Ramos (cell line): ENCODE measurements around the gene TRPM2.

Experiments
- in situ Hi-C: fragments of 300-500 bp; cut with MboI; formaldehyde crosslinking; loops from one replicate; pipeline ENCODE4 v1.14.3; 2022; ENCODE audit warnings: low sequenced_read_pairs; ENCODE audit not compliant: unreplicated experiment

TRPM2 gene

DNA sequence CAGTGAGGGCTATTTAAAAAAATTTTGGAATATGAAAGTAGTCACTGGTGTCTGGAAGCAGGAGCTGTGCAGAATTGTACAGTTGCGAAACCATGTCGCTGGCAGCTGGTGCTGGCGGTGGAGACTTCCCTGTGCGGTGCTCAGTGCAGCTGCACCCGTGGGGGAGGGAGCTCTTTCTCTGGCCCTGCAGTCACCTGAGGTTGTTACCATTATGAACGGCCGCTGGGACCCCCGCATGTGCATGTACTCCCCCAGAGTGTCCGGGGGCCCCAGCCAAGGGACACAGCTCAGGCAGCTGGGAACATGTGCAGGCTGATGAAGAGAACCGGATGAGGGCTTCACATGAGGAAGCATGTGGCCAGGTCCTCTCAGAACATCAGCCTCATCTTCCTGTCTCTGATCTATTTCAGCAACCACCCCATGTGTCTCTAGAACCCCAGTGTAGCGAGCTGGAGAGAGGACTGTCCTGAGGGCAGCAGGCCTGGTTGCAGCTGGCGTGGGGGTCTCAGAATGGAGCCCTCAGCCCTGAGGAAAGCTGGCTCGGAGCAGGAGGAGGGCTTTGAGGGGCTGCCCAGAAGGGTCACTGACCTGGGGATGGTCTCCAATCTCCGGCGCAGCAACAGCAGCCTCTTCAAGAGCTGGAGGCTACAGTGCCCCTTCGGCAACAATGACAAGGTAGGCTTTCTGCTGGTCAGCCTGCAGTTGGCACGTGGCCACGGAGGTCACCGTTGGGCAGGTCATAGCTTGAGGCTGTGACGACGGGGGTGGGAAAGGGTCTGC is at the start of gene TRPM2:
TRPM2 (plus strand) TSS at position 431 of the 780 bp plus-strand sequence; CDS start at position 511, 80 bp downstream.
- in situ Hi-C loops, result no loop called here

DNA sequence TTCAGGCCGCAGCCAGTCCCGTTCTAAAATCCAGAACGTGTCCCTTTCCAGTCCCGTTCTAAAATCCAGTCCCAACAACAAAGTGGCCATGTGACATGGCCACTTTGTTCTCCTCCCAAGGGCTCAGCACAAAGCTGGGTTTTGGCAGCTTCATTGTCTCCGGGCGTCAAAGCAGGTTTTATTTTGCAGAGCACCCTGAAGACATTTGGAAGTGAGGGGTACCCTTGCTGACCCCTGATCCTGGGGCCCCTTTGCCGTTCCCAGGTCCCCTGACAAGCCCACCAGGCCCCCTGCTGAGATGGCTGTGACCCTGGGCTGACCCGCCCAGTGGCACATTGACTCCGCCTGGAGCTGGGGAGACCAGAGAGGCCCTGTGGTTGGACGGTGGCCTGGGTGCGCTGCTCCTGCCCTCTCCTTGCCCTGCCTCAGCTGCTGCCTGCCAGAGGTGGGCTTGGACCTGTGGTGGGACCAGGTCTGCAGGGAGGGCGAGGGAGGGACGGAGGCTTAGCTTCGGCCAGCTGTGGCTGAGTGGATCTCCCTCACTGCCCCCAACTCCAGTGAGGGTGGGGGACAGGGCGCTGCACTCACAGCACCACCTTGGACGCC is 49.3 kb upstream of the TRPM2 start:
- in situ Hi-C loops, result loop anchor here (10.0 kb wide), 1 partner anchor 289 kb away; the partner anchor contains the start of gene TRAPPC10

DNA sequence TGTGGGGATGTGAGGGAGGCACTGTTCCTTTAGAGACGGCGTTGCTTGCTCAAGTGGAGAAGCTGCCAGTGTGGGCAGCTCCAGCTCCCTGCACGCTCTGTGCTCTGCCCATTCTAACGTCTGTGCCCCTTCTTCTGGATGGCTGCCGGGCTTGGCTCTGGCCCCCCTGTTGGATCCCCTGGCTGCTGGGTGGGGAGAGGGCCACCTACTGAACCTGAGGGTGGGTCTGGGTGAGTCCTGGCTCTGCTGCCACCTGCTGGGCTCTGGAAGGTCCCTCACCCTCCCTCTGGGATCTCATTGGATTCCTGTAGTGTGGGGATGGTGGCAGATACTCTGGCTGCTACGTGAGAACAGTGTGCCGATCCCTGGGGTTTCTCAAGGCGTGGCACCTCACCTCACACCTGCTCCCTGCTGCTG is 48.5 kb upstream of the TRPM2 start:
- in situ Hi-C loops, result loop anchor here (10.0 kb wide), 1 partner anchor 290 kb away; the partner anchor contains the start of gene TRAPPC10

DNA sequence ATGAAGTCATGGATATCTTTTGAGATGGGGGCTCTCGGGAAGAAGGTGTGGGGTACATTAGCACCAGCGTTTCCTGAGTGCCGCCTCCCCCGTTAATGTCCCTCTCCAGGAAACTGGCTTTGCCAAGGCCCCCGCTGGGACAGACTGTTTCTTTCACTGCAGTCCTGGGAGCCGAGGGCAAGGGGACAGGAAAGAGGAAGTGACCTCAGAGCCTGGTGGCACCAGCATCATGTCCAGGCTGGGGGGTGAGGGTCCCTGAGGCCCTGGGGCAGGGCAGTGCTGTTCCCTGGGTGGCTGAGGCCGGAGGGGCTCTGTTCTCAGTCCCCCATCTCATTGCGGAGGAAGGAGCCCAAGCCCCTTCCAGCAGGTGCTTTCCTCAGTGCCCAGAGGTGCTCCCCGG is 47.7 kb upstream of the TRPM2 start:
- in situ Hi-C loops, result loop anchor here (10.0 kb wide), 1 partner anchor 291 kb away; the partner anchor contains the start of gene TRAPPC10

DNA sequence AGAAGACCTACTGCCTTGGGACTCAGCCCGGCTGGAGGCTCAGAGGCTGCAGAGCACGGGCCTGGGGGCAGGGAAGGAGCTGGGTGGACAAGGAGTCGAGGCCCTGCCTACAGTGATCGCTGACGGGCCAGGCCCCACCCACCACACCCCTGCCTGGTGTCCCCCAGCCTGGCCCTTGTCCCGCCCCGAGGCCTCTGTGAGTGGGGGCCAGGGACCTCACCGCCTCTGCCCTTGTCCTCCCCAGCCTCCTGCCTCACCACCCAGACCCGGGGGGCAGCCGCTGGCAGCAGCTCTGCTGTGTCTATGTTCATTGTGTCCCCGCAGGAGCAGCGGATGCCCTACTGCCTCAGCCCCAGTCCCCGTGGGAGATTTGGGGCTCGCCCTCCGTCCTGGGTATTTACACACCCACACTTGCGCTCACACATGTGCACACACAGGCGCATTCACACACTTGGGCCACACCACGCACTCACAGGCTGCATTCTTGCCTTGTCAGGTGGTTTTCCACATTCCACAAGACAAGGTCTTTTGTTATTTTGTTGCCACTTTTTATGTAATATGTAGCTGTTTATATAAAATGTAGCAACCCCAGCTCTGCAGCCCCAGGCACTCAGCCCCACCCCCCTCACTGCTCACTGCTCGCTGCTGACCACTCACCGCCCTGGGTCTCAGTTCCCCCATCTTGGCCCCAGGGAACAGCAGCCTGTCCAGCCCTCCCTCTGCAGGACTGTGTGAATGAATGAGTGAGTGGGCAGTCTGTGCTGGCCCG is 46.3 kb upstream of the TRPM2 start:
- in situ Hi-C loops, result loop anchor here (10.0 kb wide), 1 partner anchor 292 kb away; the partner anchor contains the start of gene TRAPPC10

DNA sequence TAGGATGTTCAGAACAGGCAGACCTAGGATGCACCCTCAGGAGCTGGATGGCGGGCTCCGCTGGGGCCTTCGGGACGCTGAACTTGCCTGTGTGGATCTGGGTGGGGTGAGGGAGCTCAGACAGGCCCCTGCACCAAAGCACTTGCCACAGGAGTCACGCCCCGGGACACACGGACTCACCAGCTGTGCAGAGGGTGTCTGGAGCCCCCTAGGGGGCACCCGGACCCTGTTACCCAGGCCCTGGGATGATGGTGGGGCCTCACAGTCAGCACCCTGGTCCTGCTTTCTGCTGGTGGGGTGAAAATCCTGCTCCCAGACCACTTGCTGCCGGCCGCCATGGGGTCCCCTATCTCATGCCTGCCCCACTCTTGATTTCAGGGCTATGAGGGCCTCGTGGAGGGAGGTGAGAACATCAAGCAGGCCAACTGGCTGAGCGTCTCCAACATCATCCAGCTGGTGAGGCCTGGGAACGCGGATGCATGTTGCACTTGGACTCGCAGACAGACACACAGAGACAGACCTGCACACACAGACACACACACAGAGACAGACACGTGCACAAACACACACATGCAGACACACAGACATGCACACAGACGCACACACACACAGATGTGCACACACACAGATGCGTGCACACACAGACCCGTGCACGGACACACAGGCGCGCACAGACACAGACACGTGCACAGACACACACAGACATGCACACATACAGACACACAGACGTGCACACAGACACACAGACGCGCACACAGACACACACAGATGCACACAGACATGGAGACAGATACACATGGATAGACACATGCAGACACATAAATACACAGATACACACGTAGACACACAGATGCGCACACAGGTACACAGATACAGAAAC is 42.6 kb upstream of the TRPM2 start:
- in situ Hi-C loops, result no loop called here

DNA sequence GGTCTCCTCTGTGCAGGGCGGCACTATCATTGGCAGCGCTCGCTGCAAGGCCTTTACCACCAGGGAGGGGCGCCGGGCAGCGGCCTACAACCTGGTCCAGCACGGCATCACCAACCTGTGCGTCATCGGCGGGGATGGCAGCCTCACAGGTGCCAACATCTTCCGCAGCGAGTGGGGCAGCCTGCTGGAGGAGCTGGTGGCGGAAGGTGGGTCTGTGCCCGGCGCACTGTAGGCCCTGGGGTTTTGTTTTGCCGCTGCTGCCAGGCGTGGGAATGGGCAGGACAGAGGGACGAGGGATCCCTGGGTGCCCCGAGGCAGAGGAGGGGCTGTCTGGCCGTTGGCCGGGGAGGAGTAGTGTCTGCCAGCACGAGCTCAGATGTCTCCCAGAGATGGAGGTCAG is 41.3 kb upstream of the TRPM2 start:
- in situ Hi-C loops, result no loop called here

DNA sequence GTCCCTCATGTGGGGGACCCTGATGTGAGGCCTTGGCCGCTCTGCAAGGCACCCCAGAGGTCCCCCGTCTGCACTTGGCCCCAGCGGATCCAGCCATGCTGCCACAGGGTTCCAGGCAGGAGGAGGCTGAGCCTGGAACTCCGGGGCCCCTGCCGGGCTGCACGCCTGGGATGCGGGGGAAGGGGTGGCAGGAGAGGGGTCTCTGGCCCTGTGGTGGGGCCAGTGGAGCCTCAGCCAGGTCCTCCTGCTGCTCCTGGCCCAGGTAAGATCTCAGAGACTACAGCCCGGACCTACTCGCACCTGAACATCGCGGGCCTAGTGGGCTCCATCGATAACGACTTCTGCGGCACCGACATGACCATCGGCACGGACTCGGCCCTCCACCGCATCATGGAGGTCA is 40.7 kb upstream of the TRPM2 start:
- in situ Hi-C loops, result no loop called here

DNA sequence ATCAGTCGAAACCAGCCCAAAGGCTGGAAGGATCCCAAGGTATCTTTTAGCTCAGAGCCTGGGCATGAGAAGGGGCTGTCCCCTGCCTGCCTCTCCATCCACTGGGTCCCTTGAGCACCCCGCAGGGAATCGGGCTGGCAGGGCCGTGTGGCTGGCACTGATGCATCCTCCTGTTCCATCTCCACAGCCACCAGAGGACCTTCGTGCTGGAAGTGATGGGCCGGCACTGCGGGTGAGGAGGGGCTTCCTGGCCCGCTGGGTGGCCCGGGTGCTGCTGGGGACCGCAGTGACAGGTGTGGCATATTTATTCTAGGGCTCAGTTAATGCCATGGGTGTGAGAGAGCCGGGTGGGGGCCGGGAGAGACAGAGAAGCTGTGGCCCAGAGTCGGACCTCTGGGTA is 40.0 kb upstream of the TRPM2 start:
- in situ Hi-C loops, result no loop called here

DNA sequence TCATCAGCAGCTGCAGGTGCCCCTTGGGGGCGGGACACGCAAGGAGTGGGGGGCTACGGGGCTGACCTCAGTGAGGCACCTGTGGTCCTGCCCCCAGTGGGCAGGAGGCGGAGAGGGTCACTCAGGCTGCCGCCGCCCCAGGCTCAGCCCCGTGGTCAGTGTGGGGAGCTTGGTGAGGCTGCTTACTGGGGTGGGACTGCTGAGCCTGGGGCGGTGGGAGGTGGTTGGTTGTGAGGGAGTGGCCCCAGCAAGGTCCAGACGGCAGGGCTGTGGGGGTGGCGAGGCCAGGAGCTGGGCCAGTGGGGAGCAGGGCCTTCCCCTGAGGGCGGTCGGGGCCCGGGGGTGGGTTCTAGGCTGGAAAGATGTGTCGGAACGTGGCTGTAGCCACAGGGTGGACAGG is 39.3 kb upstream of the TRPM2 start:
- in situ Hi-C loops, result no loop called here

DNA sequence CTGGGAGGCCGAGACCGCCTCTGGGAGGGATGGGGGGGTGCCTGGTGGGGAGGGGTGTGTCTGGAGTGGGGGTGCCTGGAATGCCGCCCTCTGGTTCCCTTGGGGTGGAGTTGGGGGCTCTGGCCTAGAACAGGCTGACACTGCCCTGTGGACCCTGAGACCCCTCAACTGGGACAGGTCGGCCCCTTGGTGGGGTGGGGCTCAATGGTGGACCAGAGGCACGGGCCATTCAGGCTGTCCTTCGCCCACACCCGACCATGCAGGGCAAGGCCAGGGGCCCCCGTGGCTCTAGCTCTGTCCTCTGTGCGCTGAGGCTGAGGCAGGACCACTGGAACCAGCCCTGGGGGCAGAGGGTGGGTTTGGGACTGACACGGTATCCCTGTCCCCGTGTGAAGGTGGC is 38.9 kb upstream of the TRPM2 start:
- in situ Hi-C loops, result no loop called here

DNA sequence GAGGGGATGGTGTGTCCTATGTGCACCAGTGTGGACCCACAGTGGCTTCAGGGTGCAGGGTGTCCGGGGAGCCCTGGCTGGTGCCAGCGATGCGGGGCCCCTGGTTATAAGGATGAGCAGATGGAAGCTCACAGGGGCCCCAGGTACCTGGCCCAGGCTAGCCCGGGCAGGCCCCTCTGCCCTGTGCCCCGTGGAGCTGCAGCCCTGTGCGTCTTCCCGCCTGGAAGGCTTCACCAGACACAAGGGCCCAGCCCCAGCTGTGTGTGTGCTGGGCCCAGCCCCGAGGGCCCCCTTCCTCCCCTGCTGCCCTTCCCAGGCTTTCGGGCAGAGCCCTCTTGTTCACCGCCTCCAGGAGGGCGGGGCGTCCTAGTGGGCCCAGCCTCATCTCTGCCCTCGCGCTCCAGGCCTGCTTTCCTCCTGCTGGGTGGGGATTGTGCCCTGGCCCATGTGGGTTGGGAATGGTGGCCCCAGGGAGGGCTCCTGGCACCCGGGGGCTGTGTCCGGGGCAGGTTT is 37.7 kb upstream of the TRPM2 start:
- in situ Hi-C loops, result no loop called here

DNA sequence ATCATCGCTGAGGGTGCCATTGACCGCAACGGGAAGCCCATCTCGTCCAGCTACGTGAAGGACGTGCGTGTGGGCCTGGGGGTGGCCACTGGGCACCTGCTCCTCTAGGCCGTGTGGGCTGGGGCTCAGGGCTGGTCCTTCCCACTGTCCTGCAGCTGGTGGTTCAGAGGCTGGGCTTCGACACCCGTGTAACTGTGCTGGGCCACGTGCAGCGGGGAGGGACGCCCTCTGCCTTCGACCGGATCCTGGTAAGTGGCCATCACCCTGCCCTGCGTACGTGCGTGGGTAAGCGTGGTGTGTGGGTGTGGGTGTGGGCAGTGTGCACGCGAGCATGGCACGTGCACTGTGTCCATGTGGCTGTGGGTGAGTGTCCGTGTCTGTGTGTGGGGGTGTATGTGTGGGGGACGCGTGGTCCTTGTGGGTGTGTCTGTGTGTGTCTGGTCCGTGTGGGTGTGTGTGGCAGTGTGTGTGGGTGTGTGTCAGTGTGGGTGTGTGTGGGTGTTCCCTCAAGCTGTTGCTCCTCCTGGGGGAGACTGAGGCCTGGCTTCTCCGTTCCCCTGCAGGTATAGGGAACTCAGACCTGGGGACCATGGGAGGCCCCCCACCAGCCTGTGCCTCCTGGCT is 37.0 kb upstream of the TRPM2 start:
- in situ Hi-C loops, result no loop called here

DNA sequence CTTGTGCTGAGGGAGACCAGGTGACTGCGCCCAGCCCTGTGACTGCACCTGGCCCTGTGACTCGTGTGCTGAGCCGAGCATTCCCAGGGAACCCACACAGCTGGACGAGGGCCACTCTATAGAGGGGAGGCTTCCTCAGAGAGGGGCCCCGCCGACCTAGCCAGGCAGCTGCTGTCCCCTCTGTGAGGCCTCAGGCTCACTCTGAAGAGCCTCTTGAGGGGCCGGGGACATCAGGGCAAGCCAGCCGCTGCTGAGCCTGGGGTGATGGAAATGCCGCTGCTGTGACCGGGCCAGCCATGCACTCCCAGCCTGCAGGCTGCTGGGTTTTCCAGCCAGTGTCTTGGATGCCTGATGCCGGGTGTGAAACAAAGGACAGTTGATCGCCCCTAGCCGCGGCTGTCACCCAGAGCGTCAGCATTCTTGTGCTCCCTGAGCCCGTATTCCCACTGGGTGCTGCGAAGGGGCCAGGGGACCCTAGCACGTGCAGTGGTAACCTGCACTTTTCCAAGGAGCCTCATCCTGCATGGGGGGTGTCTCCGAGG is 36.1 kb upstream of the TRPM2 start:
- in situ Hi-C loops, result no loop called here

DNA sequence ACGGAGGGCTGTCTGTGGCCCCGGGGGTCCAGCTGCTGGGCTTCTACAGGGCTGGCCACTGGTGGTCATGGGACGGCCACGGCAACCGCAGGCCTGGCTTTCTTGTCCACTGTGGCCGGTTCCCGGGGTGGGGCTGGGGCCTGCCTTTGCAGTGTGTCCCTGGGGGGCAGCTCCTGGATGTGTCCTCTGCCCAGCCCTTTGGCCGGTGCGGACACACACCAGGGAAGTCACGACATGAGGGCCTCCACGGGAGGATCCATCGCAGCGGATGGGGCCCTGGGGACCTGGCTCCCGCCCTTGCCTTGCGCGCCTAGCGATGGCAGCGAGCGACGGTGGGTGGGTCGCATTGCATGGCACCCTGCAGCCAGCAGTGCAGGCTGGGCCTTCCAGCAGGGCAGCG is 35.5 kb upstream of the TRPM2 start:
- in situ Hi-C loops, result no loop called here

DNA sequence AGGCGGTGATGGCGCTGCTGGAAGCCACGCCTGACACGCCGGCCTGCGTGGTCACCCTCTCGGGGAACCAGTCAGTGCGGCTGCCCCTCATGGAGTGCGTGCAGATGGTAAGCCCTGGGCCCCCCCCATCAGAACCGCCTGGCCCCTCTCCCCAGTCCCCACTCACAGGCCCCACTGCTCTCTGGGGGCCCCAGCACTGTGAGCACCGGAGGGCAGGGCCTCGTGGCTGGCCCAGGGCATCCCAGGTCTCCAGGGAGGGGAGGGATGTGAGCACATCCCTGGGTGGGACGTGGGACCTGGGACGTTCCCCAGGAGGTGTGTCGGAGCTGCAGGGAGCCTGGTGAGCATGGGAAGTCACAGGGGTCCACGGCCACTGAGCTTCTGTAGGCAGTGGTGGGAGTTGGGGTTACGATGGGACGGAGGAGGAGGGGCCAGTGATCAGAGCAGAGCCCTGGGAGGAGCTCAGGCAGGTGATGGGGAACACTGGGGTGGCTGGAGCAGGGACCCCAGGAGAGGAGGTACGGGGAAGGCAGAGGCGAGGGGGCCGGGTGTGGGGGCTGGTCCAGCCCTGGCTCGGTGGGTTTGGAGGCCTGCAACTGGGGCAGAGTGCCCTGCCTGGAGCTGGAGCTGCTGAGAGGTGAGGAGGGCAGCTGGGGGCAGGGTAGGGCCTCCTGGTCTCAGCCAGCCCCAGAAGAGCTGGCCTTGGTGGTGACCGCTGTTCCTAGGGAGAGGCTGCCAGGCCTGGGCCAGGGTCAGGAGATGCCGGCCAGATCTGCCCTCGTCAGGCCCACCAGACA is 34.7 kb upstream of the TRPM2 start:
- in situ Hi-C loops, result no loop called here

DNA sequence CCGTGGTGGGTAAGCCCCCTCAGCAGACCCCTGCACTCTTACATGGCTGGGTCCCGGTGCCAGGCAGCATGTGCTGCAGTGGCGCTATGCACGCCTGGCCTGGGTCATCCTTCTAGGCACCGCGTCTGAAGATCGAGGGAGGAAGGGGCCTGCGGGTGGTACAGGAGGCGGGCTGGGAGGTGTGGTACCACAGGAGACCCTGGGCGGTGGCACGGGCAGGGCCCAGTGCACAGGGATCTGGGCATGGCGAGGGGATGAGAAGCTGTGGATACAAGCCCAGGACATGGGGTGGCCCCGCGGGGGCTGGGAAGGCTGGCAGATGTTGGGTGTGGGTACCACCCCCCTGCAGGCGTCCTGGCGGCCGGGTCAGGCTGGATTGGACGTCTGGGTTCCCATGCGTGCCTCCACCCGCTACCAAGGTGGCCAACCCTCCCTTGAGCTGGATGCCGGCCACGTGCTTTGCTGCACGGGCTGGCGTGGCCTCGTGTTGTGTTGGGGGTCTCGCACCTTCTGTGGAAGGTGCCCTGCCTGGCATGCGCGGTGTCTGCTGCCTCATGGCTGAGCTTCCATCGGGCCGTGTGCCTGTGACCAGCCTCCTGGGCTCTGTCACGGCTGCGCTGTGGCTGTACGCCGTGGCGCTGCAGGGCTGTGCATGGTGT is 33.9 kb upstream of the TRPM2 start:
- in situ Hi-C loops, result no loop called here

DNA sequence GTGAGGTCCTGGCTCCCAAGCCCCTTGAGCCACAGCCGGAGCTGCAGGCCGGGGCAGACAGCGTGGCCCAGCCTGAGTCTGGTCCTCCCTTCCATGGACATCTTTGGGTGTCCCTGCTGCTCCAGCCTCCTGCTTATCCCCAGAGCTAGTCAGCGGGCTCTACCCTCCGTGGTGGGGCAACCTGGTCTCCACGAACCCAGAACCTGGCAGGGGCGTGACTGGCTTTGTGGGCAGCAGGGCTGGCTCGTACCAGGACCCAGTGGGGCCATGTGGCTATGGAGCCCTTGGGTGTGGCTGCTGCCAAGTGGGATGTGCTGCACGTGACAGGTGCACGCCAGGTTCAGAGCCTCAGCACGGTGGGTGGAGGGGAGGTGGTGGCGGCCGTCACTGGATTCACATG is 32.6 kb upstream of the TRPM2 start:
- in situ Hi-C loops, result no loop called here
